Neural cell (in vitro differentiated cells): Measurements from ENCODE around the gene DIP2C.

Experiments
- CTCF ChIP-seq: fragments of 450-650 bp; IDR thresholded peaks from 2 replicates; pipeline ENCODE4 v1.5.1; 2014; ENCODE audit warnings: antibody characterized with exemption, mild to moderate bottlenecking, moderate library complexity; ENCODE audit not compliant: poor library complexity, severe bottlenecking
- EP300 ChIP-seq: fragments of 450-650 bp; conservative IDR thresholded peaks from 2 replicates; pipeline ENCODE4 v1.6.1; 2014; ENCODE audit warnings: antibody characterized with exemption, mild to moderate bottlenecking, moderate library complexity; ENCODE audit not compliant: poor library complexity, severe bottlenecking
- EZH2 ChIP-seq: fragments of 200-600, 300-800 bp; shearing (Covaris generic), sonication (generic); IDR thresholded peaks from 2 replicates; pipeline ENCODE4 v1.6.1; 2014; ENCODE audit warnings: antibody characterized with exemption, low read length, borderline replicate concordance, mild to moderate bottlenecking; ENCODE audit not compliant: insufficient read depth, poor library complexity, severe bottlenecking
- POLR2AphosphoS5 ChIP-seq: IDR thresholded peaks from 2 replicates; pipeline ENCODE4 v1.6.1; 2012
- TF ChIP-seq, protein P1 (sequence below): IDR thresholded peaks from 2 replicates; pipeline ENCODE4 v1.6.1; 2012; ENCODE audit warnings: borderline replicate concordance

GRCh38 chr10:380313-380940, 309.0 kb downstream of the DIP2C start:
- TF ChIP-seq CTCF (no peak), EP300 (no peak), EZH2 (no peak), POLR2AphosphoS5 (no peak)
- TF ChIP-seq, protein P1, sequence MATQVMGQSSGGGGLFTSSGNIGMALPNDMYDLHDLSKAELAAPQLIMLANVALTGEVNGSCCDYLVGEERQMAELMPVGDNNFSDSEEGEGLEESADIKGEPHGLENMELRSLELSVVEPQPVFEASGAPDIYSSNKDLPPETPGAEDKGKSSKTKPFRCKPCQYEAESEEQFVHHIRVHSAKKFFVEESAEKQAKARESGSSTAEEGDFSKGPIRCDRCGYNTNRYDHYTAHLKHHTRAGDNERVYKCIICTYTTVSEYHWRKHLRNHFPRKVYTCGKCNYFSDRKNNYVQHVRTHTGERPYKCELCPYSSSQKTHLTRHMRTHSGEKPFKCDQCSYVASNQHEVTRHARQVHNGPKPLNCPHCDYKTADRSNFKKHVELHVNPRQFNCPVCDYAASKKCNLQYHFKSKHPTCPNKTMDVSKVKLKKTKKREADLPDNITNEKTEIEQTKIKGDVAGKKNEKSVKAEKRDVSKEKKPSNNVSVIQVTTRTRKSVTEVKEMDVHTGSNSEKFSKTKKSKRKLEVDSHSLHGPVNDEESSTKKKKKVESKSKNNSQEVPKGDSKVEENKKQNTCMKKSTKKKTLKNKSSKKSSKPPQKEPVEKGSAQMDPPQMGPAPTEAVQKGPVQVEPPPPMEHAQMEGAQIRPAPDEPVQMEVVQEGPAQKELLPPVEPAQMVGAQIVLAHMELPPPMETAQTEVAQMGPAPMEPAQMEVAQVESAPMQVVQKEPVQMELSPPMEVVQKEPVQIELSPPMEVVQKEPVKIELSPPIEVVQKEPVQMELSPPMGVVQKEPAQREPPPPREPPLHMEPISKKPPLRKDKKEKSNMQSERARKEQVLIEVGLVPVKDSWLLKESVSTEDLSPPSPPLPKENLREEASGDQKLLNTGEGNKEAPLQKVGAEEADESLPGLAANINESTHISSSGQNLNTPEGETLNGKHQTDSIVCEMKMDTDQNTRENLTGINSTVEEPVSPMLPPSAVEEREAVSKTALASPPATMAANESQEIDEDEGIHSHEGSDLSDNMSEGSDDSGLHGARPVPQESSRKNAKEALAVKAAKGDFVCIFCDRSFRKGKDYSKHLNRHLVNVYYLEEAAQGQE, result no peak
